ENCODE data around the gene RETSAT.
A peak's percentile ranks its signal among the peaks of the same experiment; 100 is the strongest.
"Not testable (repeated sequence)": the region's sequence is repeated elsewhere in the genome, so short reads cannot be mapped to it uniquely, and the experiment has no call there.

The RETSAT gene

DNA sequence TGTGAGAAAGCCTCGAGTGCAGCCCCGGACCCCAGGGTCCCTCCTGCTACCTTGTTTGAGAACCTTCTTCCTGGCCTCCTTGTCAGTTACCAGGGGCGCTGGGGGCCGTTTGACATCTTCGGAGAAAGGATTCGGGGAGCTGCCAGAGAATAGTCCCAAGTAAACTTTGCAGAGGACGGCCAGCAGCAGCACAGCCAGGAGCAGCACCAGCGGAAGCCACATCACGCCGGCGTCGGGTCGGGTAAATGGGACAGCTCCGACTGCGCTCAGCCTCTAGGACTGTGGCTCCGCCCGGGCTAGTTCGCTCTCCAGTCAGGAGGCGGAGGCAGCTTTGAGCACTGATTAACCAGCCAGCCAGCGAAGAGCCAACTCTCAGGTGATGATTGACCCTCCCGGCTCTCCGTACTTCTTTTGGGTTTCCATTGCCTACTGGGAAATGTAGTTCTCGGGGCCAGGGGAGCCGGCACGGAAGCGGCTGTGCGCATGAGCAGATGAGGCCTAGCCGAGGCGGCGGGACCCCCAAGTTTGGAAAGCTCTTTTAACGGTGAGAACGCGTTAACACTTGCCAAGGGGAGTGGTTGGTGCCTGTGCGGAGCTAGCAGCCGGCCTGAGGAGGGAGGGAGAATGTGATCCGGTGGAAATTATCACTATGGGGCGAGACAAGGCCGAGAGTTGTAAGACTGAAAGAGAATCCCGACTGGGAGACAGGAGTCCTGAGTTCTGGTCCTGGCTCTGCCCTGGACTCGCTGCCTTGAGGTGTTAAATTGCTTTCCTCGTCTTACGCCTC lies at the start of gene RETSAT, which contains the start of gene ELMOD3:
Gene RETSAT, minus strand, starts transcription at position 243 of the 787 bp plus-strand sequence. Its CDS starts 21 bp downstream, at position 222.
Gene ELMOD3, plus strand, starts transcription at position 484 of the 787 bp plus-strand sequence. CDS start 2,430 bp downstream, outside the sequence.
- DNase-seq (ENCODE audit: low spot score), result peak; percentile 99

DNA sequence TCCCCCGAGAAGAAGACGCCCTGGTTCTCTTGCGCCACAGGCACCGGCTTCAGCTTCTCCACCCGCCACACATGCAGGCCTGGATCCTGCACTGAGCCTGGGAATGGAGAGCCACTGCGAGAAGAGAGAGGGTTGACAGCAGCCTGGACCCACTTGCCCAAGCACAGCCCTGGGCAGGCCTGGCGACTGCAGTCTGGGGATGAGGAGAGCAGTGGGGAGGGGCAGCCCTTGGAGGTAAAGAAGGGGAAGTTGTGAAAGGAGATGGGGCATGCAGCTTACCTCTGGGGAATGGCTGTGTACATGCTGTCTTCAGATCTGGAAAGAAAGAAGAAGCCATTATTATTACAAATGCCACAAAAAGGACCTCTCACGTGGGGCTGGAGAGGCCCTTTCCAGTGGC lies 47.5 kb upstream of the RETSAT start:
- no peak for DNase-seq (ENCODE audit: low spot score)

DNA sequence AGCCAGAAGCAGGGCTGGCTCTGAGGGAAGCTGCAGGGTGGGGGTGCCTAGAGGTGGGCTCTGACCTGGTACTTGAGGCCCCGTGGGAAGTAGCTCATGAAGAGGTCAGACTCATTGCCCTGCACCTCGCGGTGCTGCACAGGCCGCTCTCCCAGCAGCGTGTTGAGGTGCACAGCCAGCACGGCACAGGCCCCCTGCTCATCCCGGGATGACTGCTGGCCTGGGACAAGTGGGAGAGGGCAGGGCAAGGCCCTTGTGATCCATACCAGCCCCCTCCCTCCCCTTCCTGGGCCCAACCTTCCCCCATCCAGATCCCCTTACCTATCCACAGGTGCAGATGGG lies 47.1 kb upstream of the RETSAT start:
- DNase-seq (ENCODE audit: low spot score), result no peak

DNA sequence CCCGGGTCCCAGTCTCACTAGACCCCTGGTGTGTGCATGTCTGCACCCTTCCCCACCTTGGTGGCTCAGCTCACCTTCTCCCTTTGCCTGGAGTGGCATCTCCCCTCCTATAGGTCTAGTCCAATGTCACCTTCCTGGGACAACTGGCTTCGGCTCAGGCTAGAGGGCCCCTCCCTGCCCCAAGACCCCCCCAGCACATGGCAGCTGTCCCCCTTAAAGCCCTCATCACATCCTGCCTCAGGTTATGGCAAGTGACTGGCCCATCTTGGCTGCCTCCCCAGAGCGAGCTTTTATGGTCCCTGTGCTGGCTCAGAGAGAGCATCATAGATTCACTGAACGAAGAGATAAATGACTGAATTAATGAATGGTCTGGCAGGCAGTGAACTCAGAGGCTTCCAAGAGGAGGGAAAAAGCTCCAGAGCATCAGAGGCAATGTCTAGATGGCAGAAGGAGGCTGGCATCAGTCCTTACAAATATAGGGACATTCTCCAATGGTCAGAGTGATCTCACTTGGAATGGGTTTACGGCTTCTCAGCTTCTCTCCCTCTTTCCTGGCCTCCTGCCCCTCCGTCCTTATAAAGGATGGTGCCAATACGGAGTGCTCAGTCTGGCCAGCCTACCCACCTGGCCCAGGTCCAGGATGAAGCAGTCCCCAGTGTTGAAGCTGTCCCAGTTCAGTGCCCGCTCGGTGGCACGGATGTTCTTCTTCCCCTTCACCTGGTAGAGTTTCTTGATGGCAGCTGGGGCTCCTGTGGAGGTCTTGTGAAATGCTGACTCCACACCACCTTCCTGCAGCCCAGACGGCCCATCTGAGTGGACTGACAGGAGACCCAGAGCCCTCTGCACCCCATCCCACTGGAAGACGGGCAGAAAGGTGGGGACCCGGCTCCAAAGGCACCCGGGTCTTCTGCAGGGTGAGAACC lies 46.5 kb upstream of the RETSAT start:
- no peak for DNase-seq (ENCODE audit: low spot score)

DNA sequence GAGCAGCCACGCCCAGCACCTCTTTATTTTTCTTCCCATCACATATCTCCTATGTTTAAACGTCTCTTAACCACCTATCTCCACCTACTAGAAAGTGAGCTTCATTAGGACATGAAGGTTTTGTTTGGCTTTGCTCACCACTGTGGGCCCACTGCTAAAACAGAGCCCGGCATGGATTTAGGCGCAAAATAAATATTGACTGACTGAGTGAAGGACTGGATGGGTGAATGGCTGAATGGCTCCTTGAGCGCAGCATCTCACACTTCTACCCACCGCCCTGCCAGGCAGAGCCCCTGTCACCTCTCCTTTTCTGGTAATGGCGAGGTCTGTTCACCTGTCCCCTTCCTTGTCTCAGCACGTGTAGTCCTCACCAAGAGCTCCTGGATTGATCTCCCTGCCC lies 45.7 kb upstream of the RETSAT start:
- DNase-seq (ENCODE audit: low spot score), result no peak

DNA sequence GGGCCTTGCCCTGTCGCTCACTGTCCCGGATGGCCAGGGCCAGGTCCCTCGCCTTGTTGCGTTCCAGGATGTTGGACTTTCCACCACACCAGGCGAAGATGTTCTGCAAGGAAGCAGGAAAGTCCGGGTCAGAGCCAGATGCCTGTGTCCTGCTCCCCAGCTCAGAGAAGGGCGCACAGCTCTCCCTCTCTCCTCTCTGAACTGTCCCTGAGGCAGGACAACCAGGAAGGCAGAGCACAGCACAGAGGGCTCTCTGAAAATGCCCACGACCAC lies 44.8 kb upstream of the RETSAT start:
- no peak for DNase-seq (ENCODE audit: low spot score)

DNA sequence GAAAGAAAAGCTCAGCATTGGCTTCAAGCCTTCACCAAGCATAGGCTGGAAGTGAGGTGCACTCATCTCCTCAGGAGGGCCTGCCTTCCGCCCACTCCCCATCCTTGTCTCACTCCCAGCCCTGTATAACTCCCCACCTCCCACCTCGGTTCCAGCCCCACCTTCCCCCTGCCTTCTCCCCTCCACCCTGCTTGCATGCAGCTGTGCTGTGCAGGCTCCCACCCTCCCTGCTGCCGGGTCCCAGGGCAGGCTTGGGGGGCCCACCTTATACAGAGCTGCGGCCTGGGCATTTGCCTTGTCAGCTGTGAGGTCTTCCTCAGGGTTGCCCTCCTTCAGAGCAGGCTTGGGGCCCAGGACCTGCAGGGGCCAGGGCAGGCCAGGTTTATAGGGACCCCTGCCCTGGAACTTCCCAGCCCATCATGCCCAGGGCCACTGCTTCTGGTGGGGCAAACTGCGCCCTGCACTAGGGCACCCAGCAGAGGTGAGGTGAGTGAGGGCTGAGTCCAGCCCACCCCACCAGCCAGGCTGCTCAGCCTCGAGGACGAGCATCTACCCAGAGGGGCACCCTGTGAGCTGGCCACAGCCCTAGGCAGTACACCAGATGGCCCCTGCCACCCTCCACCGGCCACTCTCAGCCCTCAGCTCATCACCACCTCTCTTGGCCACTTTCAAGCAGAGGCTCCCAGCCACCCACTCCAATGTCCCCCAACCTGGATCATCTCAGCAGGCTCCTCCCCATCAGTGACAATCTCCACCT lies 44.3 kb upstream of the RETSAT start:
- no peak for DNase-seq (ENCODE audit: low spot score)

DNA sequence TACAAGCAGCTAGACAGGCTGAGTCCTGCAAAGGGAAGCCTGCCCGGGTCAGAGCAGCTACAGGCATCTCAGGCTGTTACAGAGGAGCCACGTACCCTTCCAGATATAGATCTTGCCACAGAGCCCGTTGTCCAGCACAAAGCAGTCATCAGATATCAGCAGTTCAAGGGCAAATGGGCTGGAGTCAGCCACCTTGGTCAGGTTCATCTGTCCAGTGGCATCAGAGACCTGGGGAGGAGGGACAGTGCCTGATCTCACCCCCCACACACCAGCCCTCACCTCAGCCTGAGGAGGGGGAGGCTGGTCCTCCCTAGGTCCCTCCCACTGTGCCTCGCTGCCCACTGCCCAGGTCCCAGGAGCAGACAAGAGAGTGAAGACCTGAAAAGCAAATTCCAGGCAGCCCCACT lies 43.6 kb upstream of the RETSAT start:
- DNase-seq (ENCODE audit: low spot score), result no peak

DNA sequence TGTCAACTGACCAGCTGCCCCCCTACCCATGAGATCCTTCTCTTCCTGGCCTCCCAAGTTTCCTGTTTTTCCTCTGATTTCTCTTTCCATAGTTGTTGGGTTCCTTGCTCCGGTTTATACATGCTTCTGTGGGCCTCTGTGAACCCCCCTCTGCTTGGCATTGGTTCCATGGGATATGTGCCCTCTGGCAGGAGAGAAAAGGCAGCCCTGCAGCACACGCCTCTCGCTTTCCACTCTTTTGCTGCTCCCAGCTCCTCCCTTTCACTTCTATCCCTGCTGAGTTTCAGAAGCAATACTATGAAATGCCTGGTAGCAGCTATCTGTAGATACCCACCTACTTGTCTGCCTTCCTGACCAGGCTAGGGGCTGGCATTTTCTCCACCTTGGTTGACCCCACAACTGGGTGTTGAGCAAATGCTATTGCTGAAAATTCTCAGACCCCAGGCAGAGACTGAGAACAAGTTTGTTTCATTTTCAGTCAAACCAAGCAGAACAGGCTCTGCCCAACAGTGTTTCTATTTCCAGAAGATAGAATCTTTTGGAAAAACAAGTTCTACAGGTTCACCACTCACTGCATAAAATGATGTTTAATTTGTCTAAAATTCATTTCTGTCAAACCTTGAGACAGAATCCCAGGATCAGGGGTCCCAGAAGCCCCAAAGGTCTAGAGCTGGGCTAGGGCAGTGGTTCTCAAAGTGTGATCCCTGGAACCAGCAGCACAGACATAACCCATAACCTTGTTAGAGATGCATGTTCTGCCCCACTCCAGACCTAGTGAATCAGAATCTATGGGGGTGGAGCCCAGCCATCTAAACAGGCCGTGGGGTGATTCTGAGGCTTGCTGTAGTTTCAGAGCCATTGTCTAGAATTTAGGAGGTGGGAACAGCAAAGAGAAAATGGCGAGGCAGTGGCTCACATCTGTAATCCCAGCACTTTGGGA lies 42.5 kb upstream of the RETSAT start:
- DNase-seq (ENCODE audit: low spot score), result no peak

DNA sequence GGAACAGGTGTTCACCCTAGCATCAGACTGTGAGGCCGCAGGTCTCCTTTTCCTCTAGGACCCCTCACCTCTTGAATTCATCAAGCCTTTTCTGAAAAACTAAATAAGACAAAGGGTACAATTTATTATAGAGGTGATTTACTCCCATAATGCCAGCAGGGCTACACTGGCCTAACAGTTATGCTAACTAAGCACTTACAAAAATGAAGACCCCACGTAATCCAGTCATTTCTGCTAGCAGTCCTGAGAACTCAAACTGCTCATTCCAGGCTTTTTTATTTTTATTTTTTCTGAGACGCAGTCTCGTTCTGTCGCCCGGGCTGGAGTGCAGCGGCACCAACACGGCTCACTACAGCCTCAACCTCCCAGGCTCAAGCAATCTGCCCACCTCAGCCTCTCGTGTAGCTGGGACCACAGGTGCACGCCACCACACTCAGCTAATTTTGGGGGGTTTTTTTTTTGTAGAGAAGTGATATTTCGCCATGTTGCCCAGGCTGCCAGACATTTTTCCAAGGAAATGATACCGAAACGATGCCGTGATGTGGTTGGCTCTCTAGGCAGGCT lies 41.7 kb upstream of the RETSAT start:
- no peak for DNase-seq (ENCODE audit: low spot score)

DNA sequence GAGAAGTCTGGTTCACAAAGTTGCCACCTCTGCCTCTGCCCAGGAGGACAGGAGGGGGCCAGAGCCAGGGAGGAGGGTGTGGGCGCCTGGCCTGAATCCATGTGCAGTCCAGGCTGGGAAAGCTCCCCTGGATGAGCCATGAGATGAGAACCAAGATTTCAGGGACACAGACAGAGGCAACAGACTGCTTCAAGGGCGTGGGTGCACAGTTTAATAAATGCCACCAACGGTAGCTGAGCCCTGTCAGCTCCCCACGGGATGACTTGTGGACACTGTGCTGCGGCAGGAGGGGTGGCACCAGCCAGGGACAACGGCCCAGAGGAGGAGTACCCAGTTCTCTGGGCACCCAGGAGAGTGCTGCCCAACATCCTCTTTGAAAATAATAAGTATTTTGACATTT lies 40.6 kb upstream of the RETSAT start:
- no peak for DNase-seq (ENCODE audit: low spot score)

DNA sequence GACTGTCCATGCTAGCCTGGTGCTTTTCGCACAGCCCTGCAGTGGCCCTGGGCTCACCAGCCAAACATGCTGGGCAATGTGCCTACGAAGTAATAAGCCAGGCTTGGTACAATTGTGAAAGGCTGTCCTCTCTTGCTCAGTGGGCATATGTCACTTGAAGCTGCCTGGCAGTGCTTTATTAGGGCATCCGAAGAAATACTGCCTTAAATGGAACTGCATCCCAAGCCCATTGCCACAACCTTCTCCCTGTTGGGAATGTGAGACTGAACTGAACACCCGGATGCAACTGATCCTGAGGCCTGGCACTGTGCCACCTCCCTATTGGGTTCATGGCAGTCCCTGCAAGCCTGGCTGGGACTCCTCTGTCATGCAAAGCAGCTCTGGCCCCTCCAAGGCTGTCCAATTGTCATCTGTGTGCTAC lies 39.9 kb upstream of the RETSAT start:
- DNase-seq (ENCODE audit: low spot score), result no peak

DNA sequence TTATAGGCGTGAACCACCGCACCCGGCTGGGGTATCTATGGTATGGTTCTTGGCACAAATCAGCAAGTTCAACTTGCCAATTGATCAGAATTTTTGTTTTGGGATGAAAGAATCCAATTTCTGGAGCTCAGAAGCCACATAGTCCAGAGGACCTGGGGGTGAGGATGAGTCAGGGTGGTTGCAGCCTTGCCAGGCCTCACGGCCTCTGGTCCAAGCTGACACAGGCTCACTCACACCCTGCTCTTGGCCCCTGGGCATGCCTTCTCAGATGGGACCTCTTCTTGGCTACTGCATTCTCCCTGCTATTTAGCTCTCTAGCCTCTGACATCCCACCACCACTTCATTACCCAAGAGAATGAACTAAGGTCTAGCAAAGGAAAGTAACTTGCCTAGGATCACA lies 39.5 kb upstream of the RETSAT start:
- DNase-seq (ENCODE audit: low spot score), result no peak

DNA sequence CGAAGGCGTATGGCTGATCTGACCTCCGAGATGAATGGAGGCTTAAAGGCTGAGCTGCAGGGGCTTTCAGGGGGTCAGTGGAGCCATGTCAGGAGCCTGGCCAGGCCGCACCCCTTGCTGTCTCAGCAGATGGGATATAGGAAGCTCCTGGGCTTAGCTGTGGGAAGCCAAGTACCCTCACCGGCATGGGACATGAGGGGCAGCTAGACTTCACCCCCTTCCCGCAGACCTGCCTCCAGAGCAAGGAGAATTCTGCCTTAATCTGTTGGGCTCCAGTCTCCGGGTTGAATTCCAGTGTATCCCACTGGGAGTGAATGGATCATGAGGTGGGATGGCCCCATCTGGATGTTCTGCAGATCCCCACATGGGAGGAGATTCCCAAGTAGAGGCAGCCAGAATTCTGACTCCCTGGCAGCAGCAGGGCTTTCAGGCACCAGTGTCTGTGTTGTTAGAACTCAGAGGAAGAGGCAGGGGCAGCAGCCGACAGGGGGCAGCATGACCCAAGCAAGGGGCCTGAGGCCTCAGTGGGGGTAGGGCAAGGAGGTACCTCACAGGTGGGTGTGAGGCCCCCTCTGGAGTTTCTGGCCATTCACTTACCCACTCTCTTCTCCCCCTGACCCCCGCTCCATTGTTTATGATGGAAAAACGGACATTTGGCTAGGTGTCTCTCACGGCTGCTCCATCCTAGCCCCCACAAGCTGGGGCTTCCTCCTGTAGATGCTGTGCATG lies 36.8 kb upstream of the RETSAT start:
- DNase-seq (ENCODE audit: low spot score), result no peak

DNA sequence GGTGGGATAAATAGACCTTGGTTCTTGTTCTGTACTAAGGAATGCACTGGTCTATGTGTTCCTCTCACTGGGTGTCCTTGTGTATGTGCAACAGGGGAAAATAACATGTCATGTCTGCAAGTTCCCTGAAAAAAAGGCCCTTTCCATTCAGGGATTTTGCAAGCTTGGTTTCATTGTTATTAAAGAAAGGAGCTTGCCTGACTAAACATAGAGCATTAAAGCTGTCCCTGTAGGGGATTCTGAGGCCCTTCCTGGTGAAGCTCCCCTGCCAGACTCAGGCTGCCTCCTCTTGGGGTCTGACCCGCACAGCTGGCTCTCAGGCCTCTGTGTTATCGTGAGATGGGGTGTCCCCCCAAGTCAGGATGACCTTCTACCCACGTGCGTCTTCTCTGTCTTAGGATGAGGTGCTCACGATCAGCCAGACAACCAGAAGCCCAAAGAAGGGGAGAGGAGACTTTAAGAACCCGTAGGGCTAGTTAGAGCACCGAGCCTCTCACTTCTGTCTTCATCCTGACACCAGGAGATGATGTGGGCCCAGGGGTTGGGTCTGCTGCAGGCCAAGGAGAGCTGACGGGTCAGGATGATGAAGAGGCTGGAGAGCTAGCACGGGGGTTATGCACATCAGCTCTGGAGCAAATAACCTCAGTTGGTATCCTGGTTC lies 34.7 kb upstream of the RETSAT start:
- no peak for DNase-seq (ENCODE audit: low spot score)

DNA sequence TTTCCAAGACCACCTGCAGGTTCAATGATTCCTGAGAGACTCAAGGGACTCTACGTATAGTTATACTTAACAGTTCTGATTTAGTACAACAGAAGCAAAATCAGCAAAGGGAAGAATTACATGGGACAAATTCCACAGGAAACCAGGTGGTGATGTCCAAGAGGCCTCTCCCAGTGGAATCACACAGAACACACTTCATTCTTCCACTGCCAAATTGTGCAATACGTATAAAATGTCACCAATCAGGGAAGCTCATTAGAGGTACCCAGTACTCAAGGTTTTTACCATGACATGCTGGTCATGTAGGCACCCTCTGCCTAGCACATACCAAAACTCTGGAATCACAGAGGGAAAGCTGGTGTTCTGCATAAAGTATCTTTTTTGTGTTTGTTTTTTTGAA lies 33.4 kb upstream of the RETSAT start:
- no peak for DNase-seq (ENCODE audit: low spot score)

DNA sequence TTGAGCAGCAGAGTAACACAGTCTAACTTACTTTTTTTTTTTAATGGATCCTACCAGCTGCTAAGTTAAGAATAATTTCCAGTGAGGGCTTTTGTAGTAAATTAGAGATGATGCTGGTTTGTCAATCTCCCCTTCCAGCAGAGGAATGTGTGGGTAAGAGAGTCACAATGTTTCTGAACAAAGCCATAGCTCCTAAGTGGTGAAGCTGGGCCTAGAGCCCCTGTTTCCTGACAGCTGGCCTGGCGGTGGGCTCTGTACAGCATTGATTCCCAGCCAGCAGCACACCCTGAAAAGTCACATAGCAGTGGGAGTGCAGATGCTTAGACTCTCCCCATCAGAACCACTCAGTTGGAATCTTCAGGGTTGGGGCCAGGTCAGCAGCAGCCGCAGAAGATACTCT lies 31.4 kb upstream of the RETSAT start:
- no peak for DNase-seq (ENCODE audit: low spot score)

DNA sequence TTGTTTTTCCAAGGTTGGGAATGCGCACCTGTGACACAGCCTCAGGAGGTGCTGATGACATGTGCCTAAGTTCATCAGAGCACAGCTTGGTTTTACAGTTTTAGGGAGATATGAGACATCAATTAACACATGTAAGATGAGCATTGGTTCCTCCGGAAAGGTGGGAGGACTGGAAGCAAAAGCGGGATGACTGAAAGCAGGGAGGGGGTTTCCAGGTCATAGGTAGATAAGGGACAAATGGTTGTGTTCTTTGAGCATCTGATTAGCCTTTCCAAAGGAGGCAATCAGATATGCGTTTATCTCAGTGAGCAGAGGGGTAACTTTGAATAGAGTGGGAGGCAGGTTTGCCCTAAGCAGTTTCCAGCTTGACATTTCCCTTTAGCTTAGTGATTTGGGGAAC lies 29.5 kb upstream of the RETSAT start:
- no peak for DNase-seq (ENCODE audit: low spot score)

DNA sequence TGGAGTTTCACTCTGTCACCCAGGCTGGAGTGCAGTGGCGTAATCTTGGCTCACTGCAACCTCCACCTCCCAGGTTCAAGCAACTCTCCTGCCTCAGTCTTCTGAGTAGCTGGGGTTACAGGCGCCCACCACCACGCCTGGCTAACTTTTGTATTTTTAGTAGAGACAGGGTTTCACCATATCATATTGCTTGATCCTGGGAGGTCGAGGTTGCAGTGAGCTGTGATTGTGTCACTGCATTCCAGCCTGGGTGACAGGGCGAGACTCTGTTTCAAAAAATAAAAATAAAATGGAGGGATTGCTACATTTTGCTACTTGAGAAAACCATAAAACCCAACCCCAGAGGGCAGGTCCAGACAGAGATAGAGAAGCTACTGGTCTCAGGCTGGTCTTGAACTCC lies 28.8 kb upstream of the RETSAT start:
- not testable (repeated sequence) for DNase-seq (ENCODE audit: low spot score)

DNA sequence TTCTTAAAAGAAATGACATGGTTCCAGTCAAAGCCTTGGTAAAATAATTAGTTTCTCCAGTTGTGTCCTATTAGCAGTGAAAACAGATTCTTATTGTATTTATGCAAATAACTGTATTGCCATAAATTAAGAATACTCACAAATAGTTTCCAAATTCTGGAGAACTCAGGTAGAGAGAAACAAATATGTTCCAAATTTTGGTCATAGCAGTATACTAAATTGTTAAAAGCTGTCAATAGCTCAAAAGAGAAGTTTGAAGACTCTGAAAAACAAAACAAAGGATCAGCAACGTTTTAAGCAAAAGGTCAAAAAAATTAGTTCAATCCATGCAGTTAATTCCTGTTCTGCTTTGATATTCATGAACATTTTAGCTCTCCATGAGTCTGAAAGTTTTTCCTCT lies 25.7 kb upstream of the RETSAT start:
- DNase-seq (ENCODE audit: low spot score), result no peak

All from LoVo (cell line).